Stimulated activated CD4-positive, alpha-beta T cell treated with anti-CD3 and anti-CD28 coated beads, Interleukin-12 subunit alpha, Interleukin-12 subunit beta, amount 100 ng/mL, for 4 hours (primary cell): Measurements from ENCODE around the gene RP2.

Experiments used
- DNase-seq: peaks from one replicate; pipeline ENCODE4 v3.0.0-alpha.2; 2020

Gene RP2

GRCh38 chrX:46922611-46923010 lies 85.8 kb downstream of the RP2 start:
- no peak for DNase-seq

DNA sequence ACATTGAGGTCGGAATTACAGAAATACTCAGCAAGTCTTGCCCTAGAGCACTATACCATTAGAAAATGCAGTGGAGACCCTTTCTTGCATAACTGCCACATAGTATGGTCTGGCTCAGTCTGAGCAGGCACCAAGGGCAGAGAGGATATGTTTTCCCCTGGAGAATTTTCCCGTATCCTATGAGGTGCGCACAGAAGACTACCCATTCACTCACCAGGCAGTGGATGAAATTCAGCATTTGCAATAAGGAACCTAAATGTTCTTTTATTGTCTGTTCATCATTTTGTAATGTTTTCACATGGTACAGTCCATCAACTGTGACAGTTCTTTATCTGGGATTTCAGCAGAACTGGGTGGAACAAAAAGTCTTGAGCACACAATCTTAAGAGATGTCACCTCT lies 90.9 kb downstream of the RP2 start:
- no peak for DNase-seq

GRCh38 chrX:46929439-46930261 lies 92.8 kb downstream of the RP2 start:
- DNase-seq, result no peak
